ENCODE measurements around the gene HOXD12.

GRCh38 chr2:176149481-176149938, 49.9 kb downstream of the HOXD12 start:
- TF ChIP-seq POLR2A (IDR thresholded peaks at IDR 0.05) (no peak), CTCF (IDR thresholded peaks at IDR 0.05) (no peak), POLR2AphosphoS5 (IDR thresholded peaks at IDR 0.05) (no peak)

All from gastroesophageal sphincter (tissue), 3 donors.